ENCODE data around the gene SLC23A2. TPM values are rescaled to one million over a fixed set of nuclear protein-coding genes. Genes with fewer than 3 reads are reported as not detected.

Gene SLC23A2
- total and polyA plus RNA-seq, 4 donors, result 9.1 to 48.4 (median 14.7) TPM

DNA sequence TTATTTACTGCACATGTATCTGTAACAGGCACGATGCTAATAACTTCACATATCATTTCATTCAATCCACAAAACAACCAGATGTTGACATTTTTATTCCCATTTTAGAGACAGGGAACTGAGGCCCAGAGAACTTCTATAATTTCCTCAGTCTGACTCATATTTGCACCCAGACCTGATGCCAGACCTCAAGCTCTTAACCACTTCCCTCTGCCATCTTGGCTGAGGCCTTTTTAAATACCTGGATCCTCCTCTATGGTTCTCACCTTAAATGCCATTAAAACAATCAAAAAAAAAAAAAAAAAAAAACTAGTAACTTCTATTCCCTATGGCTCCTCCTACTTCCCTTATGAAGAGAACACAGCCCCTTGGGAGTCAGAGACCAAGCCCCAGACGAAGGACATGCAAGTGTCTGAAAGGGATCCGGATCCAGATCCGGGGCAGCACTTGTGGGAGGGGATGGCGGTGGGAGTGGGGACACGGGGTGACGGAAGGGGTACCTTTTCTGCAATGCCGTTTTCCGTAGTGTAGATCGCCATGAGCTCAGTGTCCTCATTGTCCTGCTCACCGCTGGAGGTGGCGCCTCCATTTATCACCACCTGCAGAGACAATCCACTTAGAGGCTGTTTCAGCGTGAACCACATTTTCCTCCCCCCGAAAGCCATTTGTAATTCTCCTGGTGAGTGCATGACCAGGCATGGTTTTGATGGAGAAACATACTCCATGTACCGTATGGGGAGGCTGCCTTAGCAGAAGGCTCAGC, 88.7 kb downstream of the SLC23A2 start:
- TF ChIP-seq FOXA1 (IDR thresholded peaks at IDR 0.05), result no peak
- TF ChIP-seq FOXA2 (IDR thresholded peaks at IDR 0.05), result no peak
- TF ChIP-seq JUND (IDR thresholded peaks at IDR 0.05), result no peak
- TF ChIP-seq, protein P1, sequence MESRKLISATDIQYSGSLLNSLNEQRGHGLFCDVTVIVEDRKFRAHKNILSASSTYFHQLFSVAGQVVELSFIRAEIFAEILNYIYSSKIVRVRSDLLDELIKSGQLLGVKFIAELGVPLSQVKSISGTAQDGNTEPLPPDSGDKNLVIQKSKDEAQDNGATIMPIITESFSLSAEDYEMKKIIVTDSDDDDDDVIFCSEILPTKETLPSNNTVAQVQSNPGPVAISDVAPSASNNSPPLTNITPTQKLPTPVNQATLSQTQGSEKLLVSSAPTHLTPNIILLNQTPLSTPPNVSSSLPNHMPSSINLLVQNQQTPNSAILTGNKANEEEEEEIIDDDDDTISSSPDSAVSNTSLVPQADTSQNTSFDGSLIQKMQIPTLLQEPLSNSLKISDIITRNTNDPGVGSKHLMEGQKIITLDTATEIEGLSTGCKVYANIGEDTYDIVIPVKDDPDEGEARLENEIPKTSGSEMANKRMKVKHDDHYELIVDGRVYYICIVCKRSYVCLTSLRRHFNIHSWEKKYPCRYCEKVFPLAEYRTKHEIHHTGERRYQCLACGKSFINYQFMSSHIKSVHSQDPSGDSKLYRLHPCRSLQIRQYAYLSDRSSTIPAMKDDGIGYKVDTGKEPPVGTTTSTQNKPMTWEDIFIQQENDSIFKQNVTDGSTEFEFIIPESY (IDR thresholded peaks at IDR 0.05), result no peak
- no peak for TF ChIP-seq YY1 (IDR thresholded peaks at IDR 0.05)
- peaks cover 5 to 11% (median 10%) of the 10 kb centered on the region in 4 donors for H3K4me1 ChIP-seq (ENCODE audit: control insufficient read depth in 4 of 4, insufficient read depth in 4 of 4, low read length in 3 of 4)
- no peaks in the 10 kb centered on the region for H3K9me3 ChIP-seq (ENCODE audit: control insufficient read depth in 4 of 4, low read length in 3 of 4)
- H3K36me3 ChIP-seq (ENCODE audit: control insufficient read depth in 4 of 4, insufficient read depth in 3 of 4, low read depth in 1 of 4, low read length in 3 of 4), result peaks cover 4 to 14% (median 7%) of the 10 kb centered on the region in 4 donors
- no peak overlapping the region for H3K27ac ChIP-seq (ENCODE audit: low read depth in 1 of 2, low read length in 2 of 2)
- no peak overlapping the region for H3K4me3 ChIP-seq (ENCODE audit: low read depth in 1 of 3, low read length in 3 of 3)
- 96% methylated on average over 15 of the region's 15 CpGs for WGBS
- no peaks in the 10 kb centered on the region for H3K27me3 ChIP-seq (ENCODE audit: control insufficient read depth in 4 of 4, insufficient read depth in 4 of 4, low read length in 3 of 4)
- H3K9ac ChIP-seq (ENCODE audit: low read depth in 1 of 2, low read length in 2 of 2), result no peak overlapping the region
- no peak for DNase-seq (ENCODE audit: low spot score)

DNA sequence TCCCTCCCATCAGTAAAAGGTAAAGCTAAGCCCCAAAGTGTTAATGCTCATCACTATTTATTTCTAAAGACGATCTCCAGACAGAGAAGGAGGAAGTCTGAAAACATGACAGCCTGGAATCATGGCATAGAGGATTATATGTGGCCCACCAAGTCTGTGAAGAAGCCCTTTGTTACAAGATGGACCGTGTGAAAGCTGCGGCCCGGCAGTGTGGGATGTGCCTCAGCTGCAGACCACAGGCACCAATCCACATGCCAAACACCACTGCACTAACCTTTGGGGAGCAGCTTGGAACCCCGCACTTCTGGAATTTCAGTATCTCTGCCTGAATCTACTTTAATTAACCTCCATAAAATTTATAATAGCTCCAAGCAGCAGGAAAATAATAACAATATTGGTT, 90.4 kb downstream of the SLC23A2 start:
- no peak for DNase-seq (ENCODE audit: low spot score)
- 91% methylated on average over 5 of the region's 5 CpGs for WGBS
- Histone ChIP-seq H3K36me3 (ENCODE audit: control insufficient read depth in 4 of 4, insufficient read depth in 3 of 4, low read depth in 1 of 4, low read length in 3 of 4) (peaks cover 4 to 14% (median 9%) of the 10 kb centered on the region in 4 donors), H3K9me3 (ENCODE audit: control insufficient read depth in 4 of 4, low read length in 3 of 4) (no peaks in the 10 kb centered on the region), H3K27me3 (ENCODE audit: control insufficient read depth in 4 of 4, insufficient read depth in 4 of 4, low read length in 3 of 4) (no peaks in the 10 kb centered on the region), H3K4me3 (ENCODE audit: low read depth in 1 of 3, low read length in 3 of 3) (no peak overlapping the region), H3K27ac (ENCODE audit: low read depth in 1 of 2, low read length in 2 of 2) (no peak overlapping the region), H3K4me1 (ENCODE audit: control insufficient read depth in 4 of 4, insufficient read depth in 4 of 4, low read length in 3 of 4) (peaks cover 0 to 2% (median 0%) of the 10 kb centered on the region in 4 donors), H3K9ac (ENCODE audit: low read depth in 1 of 2, low read length in 2 of 2) (no peak overlapping the region)
- TF ChIP-seq NR2F2 (IDR thresholded peaks at IDR 0.05), result no peak

DNA sequence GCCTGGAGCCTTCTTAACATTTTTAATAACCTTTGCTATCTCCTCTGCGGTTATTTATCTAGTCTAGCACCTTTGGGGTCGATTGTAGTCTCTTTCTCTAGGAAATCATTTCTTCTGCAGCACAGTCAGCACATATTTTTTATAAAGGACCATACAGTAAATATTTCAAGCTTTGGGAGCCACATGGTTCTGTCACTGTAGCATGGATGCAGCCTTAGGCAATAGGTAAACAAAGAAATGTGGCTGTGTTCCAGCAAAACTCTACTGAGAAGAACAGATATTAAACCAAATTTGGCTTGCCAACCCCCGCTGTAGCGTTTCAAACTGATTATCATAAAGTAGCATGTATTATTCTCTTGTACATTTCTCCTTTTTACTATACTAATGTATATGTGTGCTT, 95.7 kb downstream of the SLC23A2 start:
- Histone ChIP-seq H3K4me3 (ENCODE audit: low read depth in 1 of 3, low read length in 3 of 3) (no peak overlapping the region), H3K27me3 (ENCODE audit: control insufficient read depth in 4 of 4, insufficient read depth in 4 of 4, low read length in 3 of 4) (no peaks in the 10 kb centered on the region), H3K36me3 (ENCODE audit: control insufficient read depth in 4 of 4, insufficient read depth in 3 of 4, low read depth in 1 of 4, low read length in 3 of 4) (peaks cover 9 to 22% (median 15%) of the 10 kb centered on the region in 4 donors), H3K9ac (ENCODE audit: low read depth in 1 of 2, low read length in 2 of 2) (no peak overlapping the region), H3K4me1 (ENCODE audit: control insufficient read depth in 4 of 4, insufficient read depth in 4 of 4, low read length in 3 of 4) (peaks cover 0 to 4% (median 1%) of the 10 kb centered on the region in 4 donors), H3K9me3 (ENCODE audit: control insufficient read depth in 4 of 4, low read length in 3 of 4) (no peaks in the 10 kb centered on the region), H3K27ac (ENCODE audit: low read depth in 1 of 2, low read length in 2 of 2) (peak overlapping the region in 1 of 2 donors; percentile 4)
- WGBS, result 34% methylated on average over 4 of the region's 4 CpGs
- no peak for DNase-seq (ENCODE audit: low spot score)
- TF ChIP-seq, protein P2, sequence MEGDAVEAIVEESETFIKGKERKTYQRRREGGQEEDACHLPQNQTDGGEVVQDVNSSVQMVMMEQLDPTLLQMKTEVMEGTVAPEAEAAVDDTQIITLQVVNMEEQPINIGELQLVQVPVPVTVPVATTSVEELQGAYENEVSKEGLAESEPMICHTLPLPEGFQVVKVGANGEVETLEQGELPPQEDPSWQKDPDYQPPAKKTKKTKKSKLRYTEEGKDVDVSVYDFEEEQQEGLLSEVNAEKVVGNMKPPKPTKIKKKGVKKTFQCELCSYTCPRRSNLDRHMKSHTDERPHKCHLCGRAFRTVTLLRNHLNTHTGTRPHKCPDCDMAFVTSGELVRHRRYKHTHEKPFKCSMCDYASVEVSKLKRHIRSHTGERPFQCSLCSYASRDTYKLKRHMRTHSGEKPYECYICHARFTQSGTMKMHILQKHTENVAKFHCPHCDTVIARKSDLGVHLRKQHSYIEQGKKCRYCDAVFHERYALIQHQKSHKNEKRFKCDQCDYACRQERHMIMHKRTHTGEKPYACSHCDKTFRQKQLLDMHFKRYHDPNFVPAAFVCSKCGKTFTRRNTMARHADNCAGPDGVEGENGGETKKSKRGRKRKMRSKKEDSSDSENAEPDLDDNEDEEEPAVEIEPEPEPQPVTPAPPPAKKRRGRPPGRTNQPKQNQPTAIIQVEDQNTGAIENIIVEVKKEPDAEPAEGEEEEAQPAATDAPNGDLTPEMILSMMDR (IDR thresholded peaks at IDR 0.05; ENCODE audit: low read depth, low read length, missing input control), result no peak
- TF ChIP-seq, protein P3, sequence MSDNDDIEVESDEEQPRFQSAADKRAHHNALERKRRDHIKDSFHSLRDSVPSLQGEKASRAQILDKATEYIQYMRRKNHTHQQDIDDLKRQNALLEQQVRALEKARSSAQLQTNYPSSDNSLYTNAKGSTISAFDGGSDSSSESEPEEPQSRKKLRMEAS (IDR thresholded peaks at IDR 0.05), result peak; percentile 63
- TF ChIP-seq EGR1 (IDR thresholded peaks at IDR 0.05; ENCODE audit: low read depth in 2 of 2), result no peak
- peak; percentile 89 for TF ChIP-seq FOXA2 (IDR thresholded peaks at IDR 0.05)
- TF ChIP-seq SP1 (IDR thresholded peaks at IDR 0.05), result no peak
- peak; percentile 84 for TF ChIP-seq FOXA1 (IDR thresholded peaks at IDR 0.05)

Data from liver (tissue), 9 donors.